GM18526 (cell line): ENCODE data around the gene GRIN3A.

Experiments used
- POLR2A ChIP-seq: IDR thresholded peaks from 3 replicates; pipeline ENCODE4 v1.6.1; 2011; ENCODE audit not compliant: insufficient read length; ENCODE audit errors: extremely low read depth

The GRIN3A gene

GRCh38 chr9:101711330-101711941 is 27.0 kb downstream of the GRIN3A start:
- no peak for TF ChIP-seq POLR2A

GRCh38 chr9:101708855-101709254 is 29.6 kb downstream of the GRIN3A start:
- no peak for TF ChIP-seq POLR2A

GRCh38 chr9:101707721-101708120 is 30.7 kb downstream of the GRIN3A start:
- TF ChIP-seq POLR2A: no peak

- no peak for TF ChIP-seq POLR2A
Measured at GRCh38 chr9:101706997-101707396, 31.4 kb downstream of the GRIN3A start.

GRCh38 chr9:101706261-101706798 is 32.1 kb downstream of the GRIN3A start:
- no peak for TF ChIP-seq POLR2A

- no peak for TF ChIP-seq POLR2A
Measured at GRCh38 chr9:101705135-101705661, 33.2 kb downstream of the GRIN3A start.

- TF ChIP-seq POLR2A: no peak
Measured at GRCh38 chr9:101702257-101702656, 36.2 kb downstream of the GRIN3A start.

- no peak for TF ChIP-seq POLR2A
Measured at GRCh38 chr9:101693546-101694336, 44.7 kb downstream of the GRIN3A start.

GRCh38 chr9:101691657-101692056 is 46.8 kb downstream of the GRIN3A start:
- no peak for TF ChIP-seq POLR2A

GRCh38 chr9:101689039-101689438 is 49.4 kb downstream of the GRIN3A start:
- TF ChIP-seq POLR2A: no peak

- TF ChIP-seq POLR2A: no peak
Measured at GRCh38 chr9:101684665-101685064, 53.8 kb downstream of the GRIN3A start.

GRCh38 chr9:101683236-101683635 is 55.2 kb downstream of the GRIN3A start:
- TF ChIP-seq POLR2A: no peak

GRCh38 chr9:101677861-101678260 is 60.6 kb downstream of the GRIN3A start:
- TF ChIP-seq POLR2A: no peak

- TF ChIP-seq POLR2A: no peak
Measured at GRCh38 chr9:101675341-101675740, 63.1 kb downstream of the GRIN3A start.

- TF ChIP-seq POLR2A: no peak
Measured at GRCh38 chr9:101674165-101674564, 64.3 kb downstream of the GRIN3A start.

GRCh38 chr9:101673642-101674041 is 64.8 kb downstream of the GRIN3A start:
- no peak for TF ChIP-seq POLR2A
